T-helper 1 cell treated with Interleukin-12 subunit alpha and Interleukin-12 subunit beta and Interleukin-4 antibody, amounts not matched to agents 30 μg/mL and 1 μg/mL, for 36 hours (primary cell): ENCODE data around the gene IFIT3.
"Not testable (repeated sequence)": the region's sequence is repeated elsewhere in the genome, so short reads cannot be mapped to it uniquely, and the experiment has no call there.

Experiments used
- H3K27ac Mint-ChIP-seq: one replicate; pipeline ENCODE4 v1.8.0; 2021; ENCODE audit warnings: mild to moderate bottlenecking, mixed read lengths
- H3K27me3 Mint-ChIP-seq: one replicate; pipeline ENCODE4 v1.8.0; 2021; ENCODE audit warnings: low read depth, mixed read lengths
- H3K36me3 Mint-ChIP-seq: one replicate; pipeline ENCODE4 v1.8.0; 2021; ENCODE audit warnings: low read depth, mixed read lengths
- H3K4me1 Mint-ChIP-seq: one replicate; pipeline ENCODE4 v1.8.0; 2021; ENCODE audit warnings: low read depth, mixed read lengths
- H3K4me3 Mint-ChIP-seq: one replicate; pipeline ENCODE4 v1.8.0; 2021; ENCODE audit warnings: mild to moderate bottlenecking, moderate library complexity, mixed read lengths
- H3K9me3 Mint-ChIP-seq: one replicate; pipeline ENCODE4 v1.8.0; 2021; ENCODE audit warnings: mixed read lengths

Gene IFIT3

GRCh38 chr10:89350631-89351315, 23.0 kb downstream of the IFIT3 start:
- Mint-ChIP-seq H3K4me1 (peaks cover 14% of the 10 kb centered on the region), H3K27me3 (peaks cover 79% of the 10 kb centered on the region)
- H3K4me3 Mint-ChIP-seq, H3K36me3 Mint-ChIP-seq, H3K27ac Mint-ChIP-seq, H3K9me3 Mint-ChIP-seq: not testable (repeated sequence)

GRCh38 chr10:89351412-89351779, 23.6 kb downstream of the IFIT3 start:
- H3K4me3 Mint-ChIP-seq: no peak overlapping the region
- no peak overlapping the region for H3K27ac Mint-ChIP-seq
- H3K27me3 Mint-ChIP-seq: peaks cover 80% of the 10 kb centered on the region

DNA sequence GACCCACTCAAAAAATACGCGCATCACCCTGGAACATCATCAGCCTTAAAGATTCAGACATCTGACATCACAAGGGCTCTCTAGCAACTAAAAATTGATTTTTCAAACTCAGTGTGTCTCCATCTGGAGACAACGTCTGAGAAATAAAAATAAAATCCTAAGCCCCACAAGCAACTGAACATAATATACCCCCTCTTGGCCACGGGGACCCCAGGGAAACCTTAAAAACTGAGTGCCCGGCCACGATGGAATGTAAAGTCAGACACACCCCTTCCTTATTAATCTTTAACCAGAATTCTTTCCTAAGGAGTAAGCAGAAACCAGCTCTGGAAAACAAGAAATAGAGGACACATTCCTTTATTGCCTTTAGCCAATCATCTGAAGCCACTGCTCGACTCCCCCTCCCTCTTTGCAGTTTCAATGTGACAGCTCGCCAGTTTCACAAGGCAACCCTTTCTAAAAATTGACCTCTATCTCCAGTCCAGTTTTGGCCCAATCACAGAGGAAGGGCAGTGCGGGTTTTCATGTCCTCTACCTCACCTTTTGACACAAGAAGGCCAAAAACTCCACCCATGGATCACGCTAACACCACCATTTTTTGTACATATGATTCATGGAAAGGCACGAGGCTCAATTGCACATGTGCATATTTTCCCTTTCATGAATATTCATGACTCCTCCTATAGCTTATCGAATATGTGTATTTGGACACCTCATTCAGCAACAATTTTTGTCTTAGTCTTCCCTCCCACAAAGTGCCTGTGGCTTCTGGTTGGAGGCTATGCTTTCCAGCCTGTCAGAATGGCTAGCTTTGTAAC, 24.2 kb downstream of the IFIT3 start:
- H3K36me3 Mint-ChIP-seq: no peaks in the 10 kb centered on the region
- H3K9me3 Mint-ChIP-seq: no peaks in the 10 kb centered on the region
- H3K27ac Mint-ChIP-seq: no peak overlapping the region
- no peak overlapping the region for H3K4me3 Mint-ChIP-seq
- H3K4me1 Mint-ChIP-seq: peaks cover 14% of the 10 kb centered on the region
- H3K27me3 Mint-ChIP-seq: peaks cover 74% of the 10 kb centered on the region

More at GRCh38 chr10:89351412-89351779, 23.6 kb downstream of the IFIT3 start:
- Mint-ChIP-seq H3K4me1 (peaks cover 14% of the 10 kb centered on the region), H3K9me3 (no peaks in the 10 kb centered on the region), H3K36me3 (no peaks in the 10 kb centered on the region)

DNA sequence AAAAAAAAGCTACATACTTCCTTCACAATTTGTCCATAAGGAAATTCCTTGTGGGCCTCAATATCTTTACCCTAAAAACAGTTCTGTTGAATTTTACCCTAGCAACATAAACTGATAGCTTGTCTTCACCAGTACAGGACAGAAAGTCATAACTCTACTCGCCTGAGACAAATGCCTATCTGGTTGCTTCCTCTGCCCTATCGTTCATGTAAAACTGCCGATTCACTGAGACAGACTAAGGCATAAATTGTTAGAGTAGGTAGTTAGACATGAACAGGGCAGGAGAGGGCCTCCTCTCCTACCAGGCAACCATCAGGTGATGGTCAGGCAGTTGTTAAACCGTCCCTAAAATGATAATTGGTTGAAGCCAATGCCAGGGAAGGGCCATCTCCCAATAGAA, 25.0 kb downstream of the IFIT3 start:
- Mint-ChIP-seq H3K4me1 (peaks cover 14% of the 10 kb centered on the region), H3K36me3 (no peaks in the 10 kb centered on the region), H3K4me3 (no peak overlapping the region), H3K9me3 (no peaks in the 10 kb centered on the region), H3K27me3 (peaks cover 72% of the 10 kb centered on the region), H3K27ac (no peak overlapping the region)

DNA sequence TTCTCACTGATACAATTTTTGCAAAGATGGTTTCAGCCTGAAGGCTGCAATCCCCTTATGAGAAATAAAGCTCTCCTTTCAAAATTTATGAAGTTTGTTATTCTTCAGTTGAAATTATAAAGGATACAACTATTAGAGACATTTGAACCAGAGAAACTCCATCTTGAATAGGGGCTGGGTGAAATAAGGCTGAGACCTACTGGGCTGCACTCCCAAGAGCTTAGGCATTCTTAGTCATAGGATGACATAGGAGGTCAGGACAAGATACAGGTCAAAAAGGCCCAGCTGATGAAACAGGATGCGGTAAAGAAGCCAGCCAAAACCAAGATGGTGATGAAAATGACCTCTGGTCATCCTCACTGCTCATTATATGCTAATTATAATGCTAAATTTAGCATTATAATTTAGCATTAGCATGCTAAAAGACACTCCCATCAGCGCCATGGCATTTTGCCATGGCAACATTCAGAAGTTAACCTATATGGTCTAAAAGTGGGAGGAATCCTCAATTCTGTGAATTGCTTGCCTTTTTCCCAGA, 27.7 kb downstream of the IFIT3 start:
- Mint-ChIP-seq H3K27me3 (peaks cover 66% of the 10 kb centered on the region), H3K36me3 (no peaks in the 10 kb centered on the region), H3K9me3 (no peaks in the 10 kb centered on the region), H3K4me3 (no peak overlapping the region), H3K4me1 (peaks cover 13% of the 10 kb centered on the region), H3K27ac (no peak overlapping the region)

- Mint-ChIP-seq H3K27ac (no peak overlapping the region), H3K4me1 (peaks cover 3% of the 10 kb centered on the region), H3K27me3 (peaks cover 63% of the 10 kb centered on the region), H3K4me3 (no peak overlapping the region), H3K9me3 (no peaks in the 10 kb centered on the region), H3K36me3 (no peaks in the 10 kb centered on the region)
Observed at GRCh38 chr10:89357096-89357495, 29.3 kb downstream of the IFIT3 start.

DNA sequence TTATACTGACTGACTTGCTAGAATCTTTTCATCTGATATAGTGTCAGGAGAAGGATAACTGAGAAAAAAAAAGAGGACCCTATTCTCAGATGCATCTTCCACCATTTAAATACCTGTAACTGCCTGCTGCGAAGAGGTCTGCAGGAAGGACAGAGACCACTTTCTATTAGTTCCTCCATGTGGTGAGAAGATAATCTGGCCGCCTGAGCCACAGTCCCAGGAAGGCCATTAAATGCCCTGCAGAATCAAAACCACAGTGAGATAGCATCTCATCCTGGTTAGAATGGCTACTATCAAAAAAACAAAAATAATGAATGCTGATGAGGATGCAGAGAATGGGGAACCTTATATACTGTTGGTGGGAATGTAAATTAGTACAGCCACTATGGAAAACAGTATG, 30.2 kb downstream of the IFIT3 start:
- no peaks in the 10 kb centered on the region for H3K9me3 Mint-ChIP-seq
- H3K27ac Mint-ChIP-seq: no peak overlapping the region
- H3K4me3 Mint-ChIP-seq: no peak overlapping the region
- no peaks in the 10 kb centered on the region for H3K36me3 Mint-ChIP-seq
- H3K4me1 Mint-ChIP-seq: no peaks in the 10 kb centered on the region
- peaks cover 54% of the 10 kb centered on the region for H3K27me3 Mint-ChIP-seq

DNA sequence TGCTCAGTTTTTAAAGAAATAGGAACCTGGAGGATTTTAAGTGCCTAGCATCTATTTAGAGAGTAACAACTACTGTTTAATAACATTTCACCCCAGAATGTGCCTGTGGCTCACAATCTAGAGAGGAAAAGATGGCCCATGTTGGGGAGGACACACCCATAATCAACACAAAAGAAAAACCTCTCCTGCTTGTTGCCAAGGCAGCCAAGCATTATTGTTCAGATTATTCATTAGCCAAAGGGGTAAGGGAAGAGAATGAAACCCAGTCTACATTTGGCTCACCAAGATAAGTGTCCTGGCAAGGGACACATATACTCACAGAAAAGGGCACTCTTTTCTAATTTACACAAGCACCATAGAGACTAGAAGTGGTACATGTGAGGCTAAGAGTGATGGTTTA, 32.4 kb downstream of the IFIT3 start:
- Mint-ChIP-seq H3K36me3 (no peaks in the 10 kb centered on the region), H3K4me3 (no peak overlapping the region), H3K9me3 (no peaks in the 10 kb centered on the region), H3K27me3 (peaks cover 43% of the 10 kb centered on the region), H3K4me1 (peaks cover 3% of the 10 kb centered on the region), H3K27ac (no peak overlapping the region)

DNA sequence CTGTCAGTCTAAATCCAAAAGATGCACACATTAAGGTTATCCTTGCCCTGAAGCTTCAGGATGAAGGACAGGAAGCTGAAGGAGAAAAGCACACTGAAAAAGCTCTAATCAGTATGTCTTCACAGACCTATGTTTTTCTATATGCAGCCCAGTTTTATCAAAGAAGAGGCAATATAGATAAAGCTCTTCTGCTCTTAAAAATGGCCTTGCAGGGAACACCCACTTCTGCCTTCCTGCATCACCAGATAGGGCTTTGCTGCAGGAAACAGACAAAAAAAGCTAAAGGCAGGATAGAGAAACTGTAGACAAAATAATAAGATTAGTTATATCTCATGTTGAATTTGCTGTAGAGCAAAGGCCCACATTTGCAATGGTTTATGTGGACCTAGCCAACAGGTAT, 35.1 kb downstream of the IFIT3 start:
- Mint-ChIP-seq H3K27ac (no peak overlapping the region), H3K36me3 (no peaks in the 10 kb centered on the region), H3K27me3 (peaks cover 37% of the 10 kb centered on the region), H3K4me3 (no peak overlapping the region), H3K4me1 (peaks cover 5% of the 10 kb centered on the region), H3K9me3 (no peaks in the 10 kb centered on the region)

DNA sequence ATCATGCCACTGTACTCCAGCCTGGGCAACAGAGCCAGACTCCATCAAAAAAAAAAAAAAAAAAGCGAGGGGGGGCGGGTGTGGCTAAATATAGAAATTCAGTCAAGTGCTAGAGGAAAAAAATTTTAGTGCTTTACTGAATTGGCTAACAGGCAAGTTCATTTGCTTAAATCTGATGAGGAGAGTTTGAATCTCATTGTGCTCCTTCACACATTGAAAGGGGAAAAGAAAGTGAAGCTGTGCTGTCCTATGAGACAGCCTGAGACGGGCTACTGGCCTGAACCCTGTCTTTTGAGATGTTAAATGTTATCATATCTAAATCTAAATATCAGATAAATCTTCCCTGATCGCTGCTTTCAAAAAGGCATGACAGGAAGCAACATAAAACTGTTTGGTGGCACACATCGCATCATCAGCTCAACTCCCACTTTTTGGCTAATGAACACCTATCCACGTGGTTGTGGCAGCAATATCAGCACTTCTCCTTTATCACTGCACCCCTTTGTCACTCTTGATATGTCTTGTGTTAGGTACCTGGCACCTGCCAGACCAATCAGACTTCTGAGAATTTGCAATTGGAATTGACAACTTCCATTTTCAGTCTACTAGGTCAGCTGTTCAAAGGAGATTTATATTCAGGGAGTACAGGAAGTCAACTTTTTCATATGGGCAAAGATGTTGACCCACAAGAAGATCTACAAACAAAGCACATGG, 36.1 kb downstream of the IFIT3 start:
- H3K4me3 Mint-ChIP-seq: no peak overlapping the region
- no peak overlapping the region for H3K27ac Mint-ChIP-seq
- H3K27me3 Mint-ChIP-seq: peaks cover 28% of the 10 kb centered on the region
- H3K9me3 Mint-ChIP-seq: no peaks in the 10 kb centered on the region
- H3K36me3 Mint-ChIP-seq: no peaks in the 10 kb centered on the region
- peaks cover 5% of the 10 kb centered on the region for H3K4me1 Mint-ChIP-seq

DNA sequence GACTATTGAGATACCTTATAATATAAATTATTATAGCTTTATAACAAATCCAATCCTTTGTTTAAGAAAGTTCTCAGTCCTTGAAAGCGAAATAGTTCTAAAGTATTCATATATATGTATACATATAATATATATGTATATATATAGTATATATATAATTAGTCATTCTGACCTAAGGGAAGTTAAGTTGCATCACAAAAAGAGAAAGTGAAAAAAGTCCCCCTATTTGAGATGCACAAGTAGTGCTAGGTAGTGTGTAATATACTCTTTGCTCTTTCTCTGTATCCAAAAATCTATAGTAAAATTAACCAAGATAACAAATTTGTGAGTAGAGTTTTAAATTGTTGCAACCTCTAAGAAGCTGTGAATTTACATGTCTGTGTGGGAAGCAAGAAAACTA, 36.7 kb downstream of the IFIT3 start:
- H3K4me3 Mint-ChIP-seq: no peak overlapping the region
- no peaks in the 10 kb centered on the region for H3K9me3 Mint-ChIP-seq
- peaks cover 5% of the 10 kb centered on the region for H3K4me1 Mint-ChIP-seq
- H3K27me3 Mint-ChIP-seq: peaks cover 32% of the 10 kb centered on the region
- H3K27ac Mint-ChIP-seq: no peak overlapping the region
- H3K36me3 Mint-ChIP-seq: no peaks in the 10 kb centered on the region

DNA sequence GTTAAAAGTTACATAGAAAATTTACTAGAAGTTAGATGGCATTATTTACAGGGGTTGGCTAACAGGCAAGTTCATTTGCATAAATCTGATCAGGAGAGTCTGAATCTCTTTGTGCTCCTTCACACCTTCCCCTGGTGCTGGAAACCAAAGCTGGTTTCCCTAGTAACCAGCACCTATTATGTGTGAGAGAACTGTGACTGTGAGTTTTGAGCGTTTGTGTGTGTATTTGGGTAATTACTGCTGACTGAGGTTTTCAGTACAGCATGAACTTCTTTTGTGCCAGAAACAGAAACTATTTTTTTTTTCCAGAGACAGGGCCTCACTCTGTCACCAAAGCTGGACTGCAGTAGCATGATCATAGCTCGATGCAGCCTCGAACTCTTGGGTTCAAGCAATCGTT, 39.7 kb downstream of the IFIT3 start:
- Mint-ChIP-seq H3K4me1 (peaks cover 5% of the 10 kb centered on the region), H3K27ac (no peak overlapping the region), H3K4me3 (no peak overlapping the region), H3K36me3 (no peaks in the 10 kb centered on the region), H3K9me3 (no peaks in the 10 kb centered on the region), H3K27me3 (peaks cover 38% of the 10 kb centered on the region)

DNA sequence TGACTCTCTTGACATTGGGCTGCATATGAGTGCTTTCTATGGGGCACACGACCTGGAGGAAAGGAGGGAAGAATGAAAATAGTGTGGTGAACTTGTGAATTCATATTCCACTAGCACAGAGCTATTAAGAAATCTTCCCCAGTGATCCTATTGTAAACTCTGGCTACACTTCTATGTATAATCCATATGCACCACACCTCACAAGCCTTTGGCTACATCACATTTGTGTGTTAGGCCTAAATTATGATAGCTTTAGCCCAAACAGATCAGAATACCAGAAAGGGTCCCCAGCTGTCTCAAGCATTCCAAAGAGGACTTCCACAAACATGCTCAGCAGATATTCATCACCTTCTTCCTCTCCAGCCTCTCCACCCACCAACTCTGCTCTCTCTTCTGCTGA, 40.3 kb downstream of the IFIT3 start:
- no peak overlapping the region for H3K4me3 Mint-ChIP-seq
- H3K4me1 Mint-ChIP-seq: peaks cover 5% of the 10 kb centered on the region
- H3K36me3 Mint-ChIP-seq: no peaks in the 10 kb centered on the region
- no peaks in the 10 kb centered on the region for H3K9me3 Mint-ChIP-seq
- H3K27me3 Mint-ChIP-seq: peaks cover 41% of the 10 kb centered on the region
- no peak overlapping the region for H3K27ac Mint-ChIP-seq

- no peak overlapping the region for H3K27ac Mint-ChIP-seq
- no peak overlapping the region for H3K4me3 Mint-ChIP-seq
- peaks cover 46% of the 10 kb centered on the region for H3K27me3 Mint-ChIP-seq
- no peaks in the 10 kb centered on the region for H3K36me3 Mint-ChIP-seq
- peaks cover 2% of the 10 kb centered on the region for H3K4me1 Mint-ChIP-seq
- H3K9me3 Mint-ChIP-seq: no peaks in the 10 kb centered on the region
Observed at GRCh38 chr10:89369156-89370105, 41.6 kb downstream of the IFIT3 start.
